ENCODE measurements around the gene DROSHA. TPM values are rescaled to one million over a fixed set of nuclear protein-coding genes. Genes with fewer than 3 reads are reported as not detected.

DROSHA gene
- total RNA-seq, 2 experiments from 2014 or later = 66.7 to 87.4 TPM

DNA sequence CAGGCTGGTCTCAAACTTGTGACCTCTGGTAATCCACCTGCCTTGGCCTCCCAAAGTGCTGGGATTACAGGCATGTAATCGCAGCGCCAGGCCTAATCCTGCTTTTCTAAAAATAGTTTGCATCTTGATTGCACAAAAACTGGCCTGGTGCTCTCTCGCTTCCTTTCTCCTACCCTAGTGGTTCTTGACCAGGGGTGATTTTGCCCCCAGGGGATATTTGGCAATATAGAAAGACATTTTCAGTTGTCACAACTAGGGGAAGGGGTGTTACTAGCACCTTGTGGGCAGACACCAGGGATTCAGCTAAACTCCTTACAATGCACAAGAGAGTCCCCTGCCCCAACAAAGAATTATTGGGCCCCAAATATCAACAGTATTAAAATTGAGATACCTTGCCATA, 139.8 kb downstream of the DROSHA start:
- H3K36me3 Mint-ChIP-seq = no peaks in the 10 kb centered on the region

DNA sequence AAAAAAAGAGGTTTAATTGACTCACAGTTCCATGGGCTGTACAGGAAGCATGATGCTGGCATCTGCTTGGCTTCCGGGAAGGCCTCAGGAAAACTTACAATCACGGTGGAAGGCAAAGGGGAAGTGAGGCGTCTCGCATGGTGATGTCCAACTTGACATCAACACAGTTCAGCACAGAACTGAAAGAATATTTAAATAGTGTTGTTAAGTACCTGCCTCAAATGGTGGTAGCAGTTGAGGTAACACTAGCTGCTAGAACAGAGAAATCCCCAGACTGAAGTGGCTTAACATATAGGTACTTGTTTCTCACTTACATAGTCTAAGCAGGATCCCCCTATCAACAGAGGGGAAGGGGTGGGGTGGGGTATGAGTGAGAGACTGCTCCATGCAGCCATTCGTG, 141.6 kb downstream of the DROSHA start:
- no peaks in the 10 kb centered on the region for H3K36me3 Mint-ChIP-seq
- DNase-seq (no peak), ATAC-seq (ENCODE audit: low read depth) (no peak)
- peaks cover 4% of the 10 kb centered on the region for H3K9me3 Mint-ChIP-seq
- POLR2A ChIA-PET = no interaction called here
- no peaks in the 10 kb centered on the region for H3K27me3 Mint-ChIP-seq
- no peak overlapping the region for H3K27ac Mint-ChIP-seq
- no peak overlapping the region for H3K4me3 Mint-ChIP-seq
- H3K4me1 Mint-ChIP-seq = no peaks in the 10 kb centered on the region

More for the DNA sequence above, 139.8 kb downstream of the DROSHA start:
- ATAC-seq (ENCODE audit: low read depth) (no peak), DNase-seq (no peak)
- H3K27me3 Mint-ChIP-seq = no peaks in the 10 kb centered on the region
- POLR2A ChIA-PET = no interaction called here
- H3K9me3 Mint-ChIP-seq = peaks cover 4% of the 10 kb centered on the region
- H3K4me1 Mint-ChIP-seq = no peaks in the 10 kb centered on the region
- no peak overlapping the region for H3K27ac Mint-ChIP-seq
- H3K4me3 Mint-ChIP-seq = no peak overlapping the region

DNA sequence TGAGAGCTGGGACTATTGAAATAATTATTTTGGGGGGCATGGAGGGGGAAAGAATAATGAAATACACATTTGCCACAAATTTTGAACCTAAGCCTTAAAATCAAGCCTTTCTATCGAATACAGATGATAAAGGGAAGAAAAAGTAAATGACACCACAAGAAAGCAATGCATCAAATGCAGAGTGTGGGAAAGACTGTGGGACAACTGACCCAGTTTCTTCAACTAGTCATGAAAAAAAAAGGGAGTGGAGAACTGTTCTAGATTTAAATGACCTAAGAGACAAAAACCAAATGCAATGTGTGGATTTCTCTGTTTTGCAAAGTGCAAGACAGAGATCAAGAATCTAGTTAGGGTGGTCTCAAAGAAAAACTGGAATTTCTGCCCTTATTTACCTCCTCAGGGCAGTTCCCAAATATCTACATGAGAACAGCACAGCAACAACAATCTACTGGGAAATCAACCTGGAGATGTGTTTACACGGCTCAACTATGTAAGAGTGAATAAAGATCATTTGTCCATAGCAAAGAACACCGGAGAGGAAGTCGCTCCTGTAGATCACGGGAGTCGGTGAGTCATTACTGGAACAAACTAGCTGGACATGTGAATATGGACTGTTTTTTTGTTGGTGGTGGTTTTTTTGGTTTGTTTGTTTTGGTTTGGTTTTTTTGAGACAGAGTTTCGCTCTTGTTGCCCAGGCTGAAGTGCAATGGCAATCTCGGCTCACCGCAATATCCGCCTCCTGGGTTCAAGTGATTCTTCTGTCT, 145.9 kb downstream of the DROSHA start:
- H3K4me1 Mint-ChIP-seq = no peaks in the 10 kb centered on the region
- H3K4me3 Mint-ChIP-seq = no peak overlapping the region
- no peaks in the 10 kb centered on the region for H3K36me3 Mint-ChIP-seq
- ATAC-seq (ENCODE audit: low read depth) (no peak), DNase-seq (no peak)
- POLR2A ChIA-PET = no interaction called here
- H3K27me3 Mint-ChIP-seq = peaks cover 5% of the 10 kb centered on the region
- H3K9me3 Mint-ChIP-seq = peaks cover 4% of the 10 kb centered on the region
- no peak overlapping the region for H3K27ac Mint-ChIP-seq

DNA sequence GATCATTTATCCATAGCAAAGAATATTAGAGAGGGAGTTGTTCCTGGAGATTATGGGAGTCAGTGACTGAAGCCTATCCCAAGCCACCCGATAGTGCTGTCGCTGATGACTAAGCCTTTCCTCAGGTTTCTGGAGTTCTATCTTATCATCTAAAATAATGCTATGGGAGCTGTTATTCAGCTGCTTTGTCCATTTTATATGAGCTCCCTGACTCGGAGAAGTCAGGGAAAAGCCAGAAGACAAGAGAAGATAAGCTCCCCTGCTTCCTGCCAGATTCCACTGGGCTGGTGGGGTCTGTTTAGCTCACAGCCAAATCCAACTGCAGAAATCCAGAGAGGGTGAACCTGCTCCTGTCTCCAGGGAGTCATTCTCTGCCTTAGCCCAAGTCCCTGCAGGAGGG, 148.2 kb downstream of the DROSHA start:
- ATAC-seq (ENCODE audit: low read depth) = no peak
- Mint-ChIP-seq H3K4me1 (no peaks in the 10 kb centered on the region), H3K36me3 (no peaks in the 10 kb centered on the region), H3K4me3 (no peak overlapping the region), H3K9me3 (peaks cover 2% of the 10 kb centered on the region), H3K27me3 (peaks cover 5% of the 10 kb centered on the region), H3K27ac (no peak overlapping the region)
- POLR2A ChIA-PET = no interaction called here
- no peak for DNase-seq

DNA sequence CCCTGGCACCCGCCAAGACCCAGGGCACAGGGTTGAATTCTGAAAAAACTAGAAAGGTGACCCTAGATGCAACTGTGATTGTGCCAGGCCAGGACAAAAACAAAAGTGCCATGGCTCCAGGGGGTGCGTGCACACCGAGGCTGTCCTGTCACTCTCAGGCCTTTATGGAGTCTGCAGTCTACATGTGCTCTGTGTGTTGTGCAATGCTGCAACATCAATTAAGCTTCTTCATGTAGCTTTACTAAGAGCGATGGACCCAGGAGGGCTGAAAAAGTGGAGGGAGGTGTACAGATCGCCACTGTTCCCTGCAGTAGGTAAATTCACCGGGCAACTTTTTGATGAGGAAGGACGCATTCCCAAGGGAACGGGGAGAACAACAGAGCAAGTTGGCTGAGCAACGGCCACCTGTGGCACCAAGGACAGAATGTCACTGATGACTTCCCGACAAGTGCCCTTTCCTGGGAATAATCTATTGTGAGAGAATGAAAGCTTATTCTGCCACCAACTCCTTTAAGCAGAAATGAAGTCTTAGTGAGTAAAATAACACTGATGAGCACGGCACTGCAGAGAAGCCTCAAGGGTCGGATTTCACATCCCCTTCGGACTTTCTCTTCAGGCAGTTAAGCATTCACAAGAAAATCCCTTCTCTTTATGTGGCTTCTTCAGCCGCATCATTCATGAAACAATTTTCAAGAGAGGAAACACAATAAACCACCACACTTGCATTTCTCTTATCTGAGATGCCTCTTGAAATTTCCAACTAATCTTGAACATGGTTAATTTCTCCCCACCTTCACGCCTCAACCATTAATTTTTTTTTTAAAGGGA, 149.6 kb downstream of the DROSHA start:
- peaks cover 2% of the 10 kb centered on the region for H3K9me3 Mint-ChIP-seq
- ATAC-seq (ENCODE audit: low read depth) (no peak), DNase-seq (no peak)
- H3K36me3 Mint-ChIP-seq = no peaks in the 10 kb centered on the region
- H3K4me3 Mint-ChIP-seq = no peak overlapping the region
- no peak overlapping the region for H3K27ac Mint-ChIP-seq
- H3K4me1 Mint-ChIP-seq = no peaks in the 10 kb centered on the region
- H3K27me3 Mint-ChIP-seq = peaks cover 5% of the 10 kb centered on the region
- POLR2A ChIA-PET = no interaction called here

DNA sequence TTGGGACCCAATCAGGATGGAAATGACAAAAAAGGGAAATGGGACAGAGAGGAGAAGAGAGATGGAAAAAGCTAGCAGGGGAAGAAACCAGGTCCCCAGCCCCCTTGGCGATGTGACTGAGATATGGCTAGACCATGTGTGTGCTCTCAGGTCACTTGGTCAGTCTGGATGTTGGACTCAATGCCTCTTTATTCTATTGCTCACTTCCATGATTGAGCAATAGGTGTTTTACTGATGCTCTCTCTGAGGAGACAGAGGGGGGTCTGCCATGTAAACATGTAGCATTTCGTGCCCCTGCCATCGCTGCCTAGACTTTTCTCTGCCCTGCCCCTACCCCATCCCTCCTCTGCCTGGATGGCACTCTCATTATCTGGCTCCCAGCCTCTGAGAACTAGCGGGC, 150.6 kb downstream of the DROSHA start:
- POLR2A ChIA-PET = no interaction called here
- no peaks in the 10 kb centered on the region for H3K4me1 Mint-ChIP-seq
- no peaks in the 10 kb centered on the region for H3K36me3 Mint-ChIP-seq
- DNase-seq = no peak
- no peak overlapping the region for H3K27ac Mint-ChIP-seq
- H3K9me3 Mint-ChIP-seq = no peaks in the 10 kb centered on the region
- peaks cover 5% of the 10 kb centered on the region for H3K27me3 Mint-ChIP-seq
- no peak overlapping the region for H3K4me3 Mint-ChIP-seq
- no peak for ATAC-seq (ENCODE audit: low read depth)

DNA sequence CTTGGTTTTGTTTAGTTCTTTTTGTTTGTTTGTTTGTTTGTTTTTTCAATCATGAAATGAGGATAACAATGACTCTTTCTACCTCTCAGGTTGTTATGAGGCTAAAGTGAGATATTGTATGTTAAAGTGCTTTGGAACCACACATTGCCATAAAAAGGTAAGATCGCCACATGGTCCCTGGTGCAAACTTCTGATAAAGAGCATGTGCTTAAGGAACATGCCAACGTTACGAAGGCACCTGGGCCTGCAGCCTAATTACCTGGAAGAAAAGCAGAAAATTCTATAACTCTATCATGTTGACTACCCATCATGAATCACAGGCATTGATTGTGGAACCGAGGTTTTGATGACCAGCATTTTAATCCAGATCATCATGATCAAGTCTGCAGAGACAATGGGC, 151.8 kb downstream of the DROSHA start:
- no peak for ATAC-seq (ENCODE audit: low read depth)
- no peaks in the 10 kb centered on the region for H3K36me3 Mint-ChIP-seq

DNA sequence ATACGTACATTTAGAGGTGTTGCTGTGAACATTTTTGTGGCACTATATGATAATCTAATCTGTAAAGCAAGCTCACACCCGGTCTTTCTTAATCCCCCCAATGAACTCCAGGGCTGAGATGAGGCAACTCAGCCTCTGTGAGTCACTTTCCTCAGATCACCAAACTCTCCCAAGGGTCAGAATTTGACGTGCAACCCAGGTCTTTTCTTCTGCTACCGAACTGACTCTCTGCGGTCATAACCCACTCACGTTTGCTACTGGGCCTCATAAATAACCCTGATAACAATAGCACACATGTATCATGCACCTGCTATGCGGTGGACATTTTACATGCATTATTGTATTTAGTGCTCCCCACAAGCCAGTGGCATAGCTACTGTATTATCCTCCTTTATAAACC, 153.1 kb downstream of the DROSHA start:
- Mint-ChIP-seq H3K36me3 (no peaks in the 10 kb centered on the region), H3K9me3 (no peaks in the 10 kb centered on the region), H3K4me3 (no peak overlapping the region), H3K4me1 (no peaks in the 10 kb centered on the region), H3K27me3 (peaks cover 5% of the 10 kb centered on the region), H3K27ac (no peak overlapping the region)
- ATAC-seq (ENCODE audit: low read depth) = no peak
- POLR2A ChIA-PET = no interaction called here
- DNase-seq = no peak

More for the DNA sequence above, 151.8 kb downstream of the DROSHA start:
- POLR2A ChIA-PET = no interaction called here
- no peak for DNase-seq
- no peaks in the 10 kb centered on the region for H3K4me1 Mint-ChIP-seq
- no peak overlapping the region for H3K27ac Mint-ChIP-seq
- no peak overlapping the region for H3K4me3 Mint-ChIP-seq
- H3K27me3 Mint-ChIP-seq = peaks cover 5% of the 10 kb centered on the region
- no peaks in the 10 kb centered on the region for H3K9me3 Mint-ChIP-seq

DNA sequence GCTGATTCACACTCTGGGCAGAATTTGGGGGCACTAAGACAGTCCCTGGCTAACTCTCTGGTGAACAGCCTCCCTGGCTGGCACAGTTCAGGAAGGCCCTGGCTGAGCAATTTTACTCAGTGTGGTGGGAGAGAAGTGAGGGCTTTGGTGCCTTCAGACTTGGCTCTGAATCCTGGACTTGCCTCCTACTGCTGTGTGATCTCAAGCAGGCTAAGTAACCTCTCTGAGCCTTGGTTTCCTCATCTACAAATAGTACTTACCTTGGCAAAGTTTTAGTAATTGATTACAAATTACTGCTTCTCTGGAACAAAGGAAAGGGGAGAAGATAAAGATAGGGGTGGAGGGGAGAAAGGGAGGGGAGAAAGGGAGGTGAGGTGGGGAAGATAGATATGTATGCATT, 153.8 kb downstream of the DROSHA start:
- DNase-seq (no peak), ATAC-seq (ENCODE audit: low read depth) (no peak)
- Mint-ChIP-seq H3K9me3 (no peaks in the 10 kb centered on the region), H3K4me3 (no peak overlapping the region), H3K27me3 (peaks cover 5% of the 10 kb centered on the region), H3K27ac (no peak overlapping the region), H3K4me1 (no peaks in the 10 kb centered on the region), H3K36me3 (no peaks in the 10 kb centered on the region)
- POLR2A ChIA-PET = no interaction called here

DNA sequence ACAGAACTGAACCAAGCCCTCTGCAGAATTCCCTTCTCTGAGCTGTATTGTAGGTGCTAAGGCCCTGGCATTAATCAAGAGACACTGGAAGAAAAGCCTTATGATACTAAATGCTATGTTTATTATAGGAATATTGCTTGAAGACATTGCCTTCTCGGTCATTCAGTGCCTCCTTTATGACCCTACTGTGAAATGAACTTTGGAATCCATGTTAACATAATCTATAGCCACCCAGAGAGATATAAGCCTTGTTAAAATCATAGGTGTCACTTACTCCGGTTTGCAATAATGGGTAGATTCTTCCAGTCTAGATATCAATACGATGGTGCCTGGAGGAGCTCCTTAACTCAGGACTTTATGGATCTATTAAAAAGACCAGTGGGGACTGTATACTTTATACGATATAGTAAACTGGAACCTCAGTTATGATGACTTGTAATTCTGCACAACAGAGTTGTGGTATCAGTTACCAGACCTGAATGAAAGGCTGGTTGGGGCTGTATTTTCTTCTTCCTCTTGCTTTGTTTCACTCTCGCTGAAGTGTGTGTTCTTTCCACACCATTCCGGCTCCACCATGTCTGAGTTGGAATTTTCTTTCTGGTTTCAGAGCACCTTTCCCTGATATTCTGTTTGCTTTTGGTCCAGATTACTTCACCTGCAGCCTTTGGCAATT, 154.5 kb downstream of the DROSHA start:
- H3K4me1 Mint-ChIP-seq = no peaks in the 10 kb centered on the region
- POLR2A ChIA-PET = no interaction called here
- ATAC-seq (ENCODE audit: low read depth) (no peak), DNase-seq (no peak)
- no peaks in the 10 kb centered on the region for H3K9me3 Mint-ChIP-seq
- peaks cover 5% of the 10 kb centered on the region for H3K27me3 Mint-ChIP-seq
- H3K27ac Mint-ChIP-seq = no peak overlapping the region
- H3K4me3 Mint-ChIP-seq = no peak overlapping the region
- no peaks in the 10 kb centered on the region for H3K36me3 Mint-ChIP-seq

DNA sequence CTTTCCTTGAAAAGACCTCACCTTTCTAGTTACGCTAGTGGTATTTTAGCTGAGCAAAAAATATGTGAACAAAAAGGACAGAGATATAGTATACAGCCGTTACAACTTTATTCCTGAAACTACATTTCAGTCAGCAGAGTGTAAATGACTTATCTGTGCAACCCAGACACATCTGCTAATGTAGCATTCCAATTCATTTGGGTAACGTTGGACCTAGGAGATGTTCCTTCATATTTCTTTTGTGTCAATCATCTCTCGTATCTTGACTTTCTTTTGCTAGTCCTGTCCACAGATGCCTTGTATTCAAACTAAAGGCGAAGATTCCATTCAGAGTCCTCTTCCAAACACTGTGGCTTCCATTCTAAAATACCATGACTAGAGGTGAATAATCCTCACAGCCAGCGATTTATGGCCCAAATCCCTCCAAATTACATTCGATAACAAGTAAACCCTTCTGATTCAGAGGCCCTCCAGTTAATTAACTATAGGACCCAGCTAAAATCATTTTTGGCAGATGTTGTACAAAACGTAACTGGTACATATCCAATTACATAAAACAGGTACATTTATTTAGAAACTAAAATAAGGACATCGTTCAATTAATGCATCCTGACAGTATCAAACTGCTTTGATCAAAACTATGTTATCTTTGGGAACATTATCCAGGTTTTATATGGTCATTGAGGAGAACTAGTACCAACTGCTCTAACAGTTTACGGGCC, 155.7 kb downstream of the DROSHA start:
- H3K4me1 Mint-ChIP-seq = no peaks in the 10 kb centered on the region

DNA sequence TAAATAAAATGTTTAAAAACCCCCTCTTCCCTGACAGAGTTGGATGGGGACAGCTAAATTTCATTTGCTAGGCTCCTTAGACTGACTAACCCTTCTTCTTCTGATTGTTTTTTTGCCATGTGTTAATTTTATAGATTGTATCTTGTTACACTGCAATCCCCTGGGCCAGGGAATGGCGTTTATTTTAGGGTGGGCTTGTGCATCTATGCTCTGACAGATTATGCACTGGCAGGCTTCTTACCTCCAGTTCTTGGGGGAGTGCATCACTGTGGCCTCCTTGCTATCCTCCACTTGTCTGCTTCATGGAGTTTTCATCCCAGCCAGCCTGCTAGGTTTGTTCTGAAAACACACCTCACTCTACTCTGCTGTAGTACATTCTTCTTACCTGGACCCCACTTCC, 159.8 kb downstream of the DROSHA start:
- Mint-ChIP-seq H3K4me1 (no peaks in the 10 kb centered on the region), H3K9me3 (no peaks in the 10 kb centered on the region), H3K36me3 (no peaks in the 10 kb centered on the region), H3K4me3 (no peak overlapping the region), H3K27ac (no peak overlapping the region), H3K27me3 (peaks cover 3% of the 10 kb centered on the region)
- ATAC-seq (ENCODE audit: low read depth) (no peak), DNase-seq (no peak)
- POLR2A ChIA-PET = no interaction called here

More for the DNA sequence above, 155.7 kb downstream of the DROSHA start:
- H3K27ac Mint-ChIP-seq = no peak overlapping the region
- ATAC-seq (ENCODE audit: low read depth) (no peak), DNase-seq (no peak)
- H3K4me3 Mint-ChIP-seq = no peak overlapping the region
- H3K36me3 Mint-ChIP-seq = no peaks in the 10 kb centered on the region
- peaks cover 3% of the 10 kb centered on the region for H3K27me3 Mint-ChIP-seq
- POLR2A ChIA-PET = no interaction called here
- no peaks in the 10 kb centered on the region for H3K9me3 Mint-ChIP-seq

DNA sequence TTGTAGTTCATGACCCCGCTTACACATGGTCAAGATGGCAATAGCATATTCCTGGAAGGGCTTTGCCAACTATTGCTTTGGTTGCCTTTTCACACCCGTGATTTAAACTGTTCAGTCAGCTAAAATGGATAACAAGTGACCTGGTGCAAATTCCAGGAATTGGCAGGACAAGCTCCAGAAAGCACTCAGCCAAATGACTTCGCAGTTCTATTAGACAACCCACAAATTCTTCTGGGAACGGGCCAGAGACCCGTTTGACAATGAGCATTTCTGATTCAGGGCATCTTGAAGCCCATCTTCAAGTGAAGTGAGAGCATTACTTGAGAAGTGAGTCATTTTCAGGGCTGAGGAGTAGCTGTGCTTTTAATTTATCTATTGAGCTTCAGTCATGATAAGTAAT, 165.0 kb downstream of the DROSHA start:
- Mint-ChIP-seq H3K9me3 (peaks cover 6% of the 10 kb centered on the region), H3K27me3 (no peaks in the 10 kb centered on the region), H3K27ac (no peak overlapping the region), H3K4me3 (no peak overlapping the region), H3K36me3 (no peaks in the 10 kb centered on the region), H3K4me1 (no peaks in the 10 kb centered on the region)
- no peak for ATAC-seq (ENCODE audit: low read depth)
- DNase-seq = no peak
- POLR2A ChIA-PET = no interaction called here
